Raji (cell line): ENCODE measurements around the gene SLC24A1.

Experiments
- POLR2A ChIP-seq: IDR thresholded peaks from 2 replicates; pipeline ENCODE4 v1.6.1; 2011; ENCODE audit warnings: low read depth, low read length, control low read depth; ENCODE audit not compliant: insufficient read depth

SLC24A1 gene

GRCh38 chr15:65663521-65663920 is 41.8 kb downstream of the SLC24A1 start:
- TF ChIP-seq POLR2A, result no peak

GRCh38 chr15:65666257-65666656 is 44.5 kb downstream of the SLC24A1 start:
- TF ChIP-seq POLR2A, result no peak

GRCh38 chr15:65675551-65675950 is 53.8 kb downstream of the SLC24A1 start:
- no peak for TF ChIP-seq POLR2A

- TF ChIP-seq POLR2A, result no peak
These were observed 54.4 kb downstream of the SLC24A1 start for GRCh38 chr15:65676123-65676522.

- no peak for TF ChIP-seq POLR2A
These were observed 58.8 kb downstream of the SLC24A1 start for GRCh38 chr15:65680544-65680943.

GRCh38 chr15:65682404-65682911 is 60.7 kb downstream of the SLC24A1 start:
- TF ChIP-seq POLR2A, result no peak

- no peak for TF ChIP-seq POLR2A
These were observed 66.7 kb downstream of the SLC24A1 start for GRCh38 chr15:65688462-65688861.

- no peak for TF ChIP-seq POLR2A
These were observed 68.4 kb downstream of the SLC24A1 start for GRCh38 chr15:65690173-65690572.

GRCh38 chr15:65690778-65691177 is 69.0 kb downstream of the SLC24A1 start:
- no peak for TF ChIP-seq POLR2A

GRCh38 chr15:65695081-65695480 is 73.3 kb downstream of the SLC24A1 start:
- no peak for TF ChIP-seq POLR2A
